T-helper 1 cell treated with Interleukin-12 subunit alpha and Interleukin-12 subunit beta and Interleukin-4 antibody, amounts not matched to agents 30 μg/mL and 1 μg/mL, for 36 hours (primary cell): ENCODE data around the gene KRT35.

Source experiments
- H3K27ac Mint-ChIP-seq: one replicate; pipeline ENCODE4 v1.8.0; 2021; ENCODE audit warnings: mild to moderate bottlenecking, mixed read lengths
- H3K27me3 Mint-ChIP-seq: one replicate; pipeline ENCODE4 v1.8.0; 2021; ENCODE audit warnings: low read depth, mixed read lengths
- H3K36me3 Mint-ChIP-seq: one replicate; pipeline ENCODE4 v1.8.0; 2021; ENCODE audit warnings: low read depth, mixed read lengths
- H3K4me1 Mint-ChIP-seq: one replicate; pipeline ENCODE4 v1.8.0; 2021; ENCODE audit warnings: low read depth, mixed read lengths
- H3K4me3 Mint-ChIP-seq: one replicate; pipeline ENCODE4 v1.8.0; 2021; ENCODE audit warnings: mild to moderate bottlenecking, moderate library complexity, mixed read lengths
- H3K9me3 Mint-ChIP-seq: one replicate; pipeline ENCODE4 v1.8.0; 2021; ENCODE audit warnings: mixed read lengths

KRT35 gene

DNA sequence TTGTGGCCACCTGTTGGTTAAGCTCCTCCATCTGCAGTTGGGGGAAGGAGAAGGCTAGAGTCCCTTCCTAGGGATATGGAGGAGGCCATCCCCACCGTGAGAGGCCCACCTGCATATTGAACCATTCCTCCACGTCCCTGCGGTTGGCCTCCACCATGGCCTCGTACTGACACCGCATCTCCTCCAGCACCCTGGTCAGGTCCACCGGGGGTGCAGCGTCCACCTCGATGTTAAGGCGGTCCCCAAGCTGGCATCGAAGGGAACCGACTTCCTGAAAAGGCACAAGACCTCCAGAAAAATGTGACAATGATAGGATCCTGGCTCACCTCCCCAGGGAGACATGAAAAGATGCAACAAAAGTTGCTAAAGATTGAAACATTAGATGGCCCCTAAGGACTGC, 16.8 kb downstream of the KRT35 start:
- Mint-ChIP-seq H3K36me3 (no peaks in the 10 kb centered on the region), H3K27me3 (peaks cover 5% of the 10 kb centered on the region), H3K27ac (no peak overlapping the region), H3K4me1 (no peaks in the 10 kb centered on the region), H3K9me3 (no peaks in the 10 kb centered on the region), H3K4me3 (no peak overlapping the region)

DNA sequence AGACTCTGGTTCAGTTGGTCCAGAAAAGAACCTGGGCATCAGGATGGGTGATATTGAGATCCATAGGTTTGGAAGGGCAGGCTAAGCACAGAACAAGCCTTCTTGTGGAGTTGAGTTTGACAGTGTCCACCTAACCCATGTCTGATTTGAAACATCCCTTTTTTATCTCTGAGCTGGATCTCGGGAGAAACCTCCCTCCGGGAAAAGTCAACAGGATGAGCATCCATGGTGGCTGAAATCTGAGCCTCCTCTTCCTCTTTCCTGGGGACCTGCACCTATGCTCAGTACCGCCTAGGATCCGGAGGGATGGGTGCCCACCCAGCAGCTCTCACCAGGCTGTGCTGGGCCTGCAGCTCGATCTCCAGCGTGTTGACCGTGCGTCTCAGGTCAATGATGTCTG, 17.2 kb downstream of the KRT35 start:
- no peak overlapping the region for H3K4me3 Mint-ChIP-seq
- H3K9me3 Mint-ChIP-seq: no peaks in the 10 kb centered on the region
- H3K36me3 Mint-ChIP-seq: no peaks in the 10 kb centered on the region

DNA sequence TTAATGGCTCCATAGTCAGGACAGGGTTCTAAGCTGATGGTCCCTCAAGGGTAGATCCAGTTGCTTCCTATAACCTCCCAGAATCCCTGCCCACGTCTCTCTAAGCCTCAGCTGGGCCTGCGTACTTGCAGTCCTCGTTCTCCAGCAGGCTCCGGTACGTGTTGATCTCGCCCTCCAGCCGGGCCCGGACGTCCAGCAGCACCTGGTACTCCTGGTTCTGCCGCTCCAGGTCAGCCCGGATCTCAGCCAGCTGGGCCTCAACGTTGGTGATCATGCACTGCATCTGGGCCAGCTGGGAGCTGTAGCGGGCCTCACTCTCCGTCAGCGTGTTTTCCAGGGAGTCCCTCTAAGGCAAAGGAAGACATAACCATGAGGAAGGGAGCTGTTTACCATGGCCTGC, 18.2 kb downstream of the KRT35 start:
- Mint-ChIP-seq H3K27ac (no peak overlapping the region), H3K4me3 (no peak overlapping the region), H3K9me3 (no peaks in the 10 kb centered on the region), H3K36me3 (no peaks in the 10 kb centered on the region), H3K27me3 (no peaks in the 10 kb centered on the region), H3K4me1 (no peaks in the 10 kb centered on the region)

More for the DNA sequence above, 17.2 kb downstream of the KRT35 start:
- H3K4me1 Mint-ChIP-seq: no peaks in the 10 kb centered on the region
- no peak overlapping the region for H3K27ac Mint-ChIP-seq
- peaks cover 3% of the 10 kb centered on the region for H3K27me3 Mint-ChIP-seq

GRCh38 chr17:41457676-41458075, 23.3 kb downstream of the KRT35 start:
- peaks cover 8% of the 10 kb centered on the region for H3K27me3 Mint-ChIP-seq
- no peaks in the 10 kb centered on the region for H3K9me3 Mint-ChIP-seq
- no peak overlapping the region for H3K4me3 Mint-ChIP-seq
- H3K36me3 Mint-ChIP-seq: no peaks in the 10 kb centered on the region
- no peaks in the 10 kb centered on the region for H3K4me1 Mint-ChIP-seq
- H3K27ac Mint-ChIP-seq: no peak overlapping the region

- H3K27ac Mint-ChIP-seq: no peak overlapping the region
- no peaks in the 10 kb centered on the region for H3K9me3 Mint-ChIP-seq
- H3K27me3 Mint-ChIP-seq: peaks cover 12% of the 10 kb centered on the region
- no peak overlapping the region for H3K4me3 Mint-ChIP-seq
- no peaks in the 10 kb centered on the region for H3K36me3 Mint-ChIP-seq
- no peaks in the 10 kb centered on the region for H3K4me1 Mint-ChIP-seq
Observed at GRCh38 chr17:41456204-41456603, 24.7 kb downstream of the KRT35 start.

- no peaks in the 10 kb centered on the region for H3K4me1 Mint-ChIP-seq
- peaks cover 12% of the 10 kb centered on the region for H3K27me3 Mint-ChIP-seq
- H3K9me3 Mint-ChIP-seq: no peaks in the 10 kb centered on the region
- H3K27ac Mint-ChIP-seq: no peak overlapping the region
- H3K4me3 Mint-ChIP-seq: no peak overlapping the region
- H3K36me3 Mint-ChIP-seq: no peaks in the 10 kb centered on the region
Observed at GRCh38 chr17:41455236-41455635, 25.7 kb downstream of the KRT35 start.

DNA sequence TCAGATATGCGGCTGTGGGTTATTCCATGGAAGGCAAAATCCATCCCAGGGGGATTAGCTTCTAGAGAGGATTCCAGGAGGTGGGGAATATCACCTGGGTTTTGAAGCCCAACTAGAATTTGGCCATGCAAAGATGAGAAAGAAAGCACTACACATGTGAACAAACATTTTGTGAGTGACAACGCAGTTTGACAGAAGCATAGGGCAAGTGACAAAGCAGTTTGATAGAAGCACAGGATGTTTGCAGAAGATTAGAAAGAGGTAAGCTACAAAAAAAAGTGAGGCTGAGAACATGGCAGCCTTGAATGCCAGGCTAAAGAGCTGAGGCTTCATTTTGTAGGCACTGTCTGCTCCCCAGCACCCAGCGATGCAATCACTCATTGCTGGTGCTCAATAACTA, 27.9 kb downstream of the KRT35 start:
- H3K9me3 Mint-ChIP-seq: no peaks in the 10 kb centered on the region
- H3K36me3 Mint-ChIP-seq: no peaks in the 10 kb centered on the region
- no peak overlapping the region for H3K27ac Mint-ChIP-seq
- H3K27me3 Mint-ChIP-seq: peaks cover 16% of the 10 kb centered on the region
- no peaks in the 10 kb centered on the region for H3K4me1 Mint-ChIP-seq
- no peak overlapping the region for H3K4me3 Mint-ChIP-seq

DNA sequence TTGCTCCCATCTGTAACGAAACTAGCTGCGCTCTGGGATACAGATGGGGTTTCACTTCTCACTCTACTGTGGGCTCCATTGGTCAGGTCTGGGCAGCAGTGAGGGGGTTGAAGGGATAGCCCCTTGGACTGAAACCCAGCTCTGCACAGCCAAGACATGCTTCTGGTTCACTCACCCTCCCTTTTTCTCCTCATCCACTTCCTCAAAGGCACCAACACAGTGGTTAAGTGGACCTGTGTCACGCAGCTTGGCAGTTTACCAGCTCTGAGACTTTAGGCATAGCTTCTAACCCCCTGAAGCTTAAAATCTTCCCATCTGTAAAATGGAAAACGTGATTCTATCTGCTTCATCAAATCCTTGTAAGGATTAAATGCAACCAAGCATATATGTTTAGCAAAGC, 28.7 kb downstream of the KRT35 start:
- Mint-ChIP-seq H3K27ac (no peak overlapping the region), H3K4me1 (no peaks in the 10 kb centered on the region), H3K27me3 (peaks cover 16% of the 10 kb centered on the region), H3K9me3 (no peaks in the 10 kb centered on the region), H3K4me3 (no peak overlapping the region), H3K36me3 (no peaks in the 10 kb centered on the region)

DNA sequence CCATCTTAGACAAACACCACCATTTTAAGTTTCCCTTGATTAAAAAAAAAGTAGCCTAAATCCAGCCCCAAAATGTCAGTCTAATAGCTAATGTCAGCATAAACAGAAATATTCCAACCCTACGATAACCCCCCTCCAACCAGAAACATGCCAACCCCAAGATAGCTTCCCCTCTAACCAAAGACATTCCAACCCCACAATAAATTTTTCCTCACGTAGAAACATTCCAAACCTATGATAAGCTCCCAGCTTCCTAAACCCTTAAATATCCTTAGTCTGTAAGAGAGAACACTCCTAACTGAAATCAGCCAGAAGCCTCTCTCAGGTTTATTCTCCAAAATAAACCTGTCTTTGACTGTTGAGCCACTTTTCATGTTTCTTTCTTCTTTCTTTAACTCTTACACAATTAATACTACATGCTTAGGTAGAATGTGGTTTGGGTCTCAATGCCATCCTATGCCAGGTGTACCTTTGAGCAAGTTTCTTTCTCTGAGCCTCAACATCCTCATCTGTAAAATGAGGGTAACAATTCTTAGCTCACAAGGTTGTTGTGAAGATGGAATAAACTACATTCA, 29.7 kb downstream of the KRT35 start:
- H3K4me3 Mint-ChIP-seq: no peak overlapping the region
- H3K27me3 Mint-ChIP-seq: peaks cover 16% of the 10 kb centered on the region
- no peaks in the 10 kb centered on the region for H3K9me3 Mint-ChIP-seq
- no peaks in the 10 kb centered on the region for H3K36me3 Mint-ChIP-seq
- no peaks in the 10 kb centered on the region for H3K4me1 Mint-ChIP-seq
- no peak overlapping the region for H3K27ac Mint-ChIP-seq

DNA sequence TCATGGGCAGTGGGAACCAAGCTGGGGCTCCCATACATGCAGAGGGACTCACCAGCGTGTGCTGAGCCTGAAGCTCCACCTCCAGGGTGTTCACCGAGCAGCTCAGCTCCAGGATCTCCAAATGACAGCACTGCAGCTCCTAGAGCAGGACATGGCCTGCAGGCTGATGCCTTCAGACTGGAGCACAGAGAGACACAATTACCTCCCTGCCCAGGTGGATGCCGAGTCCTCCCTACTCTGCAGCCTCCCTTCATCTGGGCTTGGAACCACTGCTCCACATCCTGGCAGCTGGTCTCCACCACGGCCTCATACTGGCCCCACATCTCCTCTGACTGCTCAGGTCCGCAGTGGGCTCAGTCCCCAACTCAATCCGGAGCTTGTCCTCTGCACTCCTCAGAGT, 31.9 kb downstream of the KRT35 start:
- H3K4me1 Mint-ChIP-seq: no peaks in the 10 kb centered on the region
- H3K4me3 Mint-ChIP-seq: no peak overlapping the region
- no peaks in the 10 kb centered on the region for H3K9me3 Mint-ChIP-seq
- peaks cover 12% of the 10 kb centered on the region for H3K27me3 Mint-ChIP-seq
- no peak overlapping the region for H3K27ac Mint-ChIP-seq
- no peaks in the 10 kb centered on the region for H3K36me3 Mint-ChIP-seq

GRCh38 chr17:41448506-41448905, 32.4 kb downstream of the KRT35 start:
- H3K4me1 Mint-ChIP-seq: no peaks in the 10 kb centered on the region
- H3K27ac Mint-ChIP-seq: no peak overlapping the region
- H3K4me3 Mint-ChIP-seq: no peak overlapping the region
- H3K36me3 Mint-ChIP-seq: no peaks in the 10 kb centered on the region
- peaks cover 12% of the 10 kb centered on the region for H3K27me3 Mint-ChIP-seq
- H3K9me3 Mint-ChIP-seq: no peaks in the 10 kb centered on the region

GRCh38 chr17:41446806-41447205, 34.1 kb downstream of the KRT35 start:
- no peak overlapping the region for H3K4me3 Mint-ChIP-seq
- no peaks in the 10 kb centered on the region for H3K4me1 Mint-ChIP-seq
- no peak overlapping the region for H3K27ac Mint-ChIP-seq
- peaks cover 13% of the 10 kb centered on the region for H3K27me3 Mint-ChIP-seq
- no peaks in the 10 kb centered on the region for H3K9me3 Mint-ChIP-seq
- no peaks in the 10 kb centered on the region for H3K36me3 Mint-ChIP-seq

DNA sequence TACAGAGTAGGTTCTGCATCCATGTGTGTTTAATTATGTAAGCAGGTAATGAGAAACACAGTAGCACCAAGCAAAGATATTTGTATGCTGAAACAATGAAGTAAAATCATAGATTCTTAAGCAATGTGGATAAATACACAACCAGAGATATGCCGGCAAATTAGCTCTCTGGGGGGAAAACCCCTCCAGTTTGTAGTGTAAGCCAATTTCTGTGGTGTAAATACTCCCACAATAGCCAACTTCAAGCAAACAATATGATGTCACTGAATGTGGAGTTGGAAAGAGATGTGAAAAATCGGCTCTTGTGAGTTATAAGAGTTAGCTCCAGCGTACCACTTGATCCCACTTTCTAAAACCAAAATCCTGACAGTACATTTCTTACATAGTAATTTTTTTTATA, 36.3 kb downstream of the KRT35 start:
- no peak overlapping the region for H3K4me3 Mint-ChIP-seq
- H3K4me1 Mint-ChIP-seq: no peaks in the 10 kb centered on the region
- H3K27ac Mint-ChIP-seq: no peak overlapping the region
- H3K36me3 Mint-ChIP-seq: no peaks in the 10 kb centered on the region
- H3K27me3 Mint-ChIP-seq: peaks cover 13% of the 10 kb centered on the region
- H3K9me3 Mint-ChIP-seq: no peaks in the 10 kb centered on the region

- no peaks in the 10 kb centered on the region for H3K9me3 Mint-ChIP-seq
- no peaks in the 10 kb centered on the region for H3K36me3 Mint-ChIP-seq
- H3K27ac Mint-ChIP-seq: no peak overlapping the region
- H3K4me1 Mint-ChIP-seq: no peaks in the 10 kb centered on the region
- peaks cover 11% of the 10 kb centered on the region for H3K27me3 Mint-ChIP-seq
- no peak overlapping the region for H3K4me3 Mint-ChIP-seq
Observed at GRCh38 chr17:41444186-41444585, 36.8 kb downstream of the KRT35 start.

GRCh38 chr17:41442739-41443138, 38.2 kb downstream of the KRT35 start:
- H3K27me3 Mint-ChIP-seq: peaks cover 10% of the 10 kb centered on the region
- no peak overlapping the region for H3K27ac Mint-ChIP-seq
- no peaks in the 10 kb centered on the region for H3K9me3 Mint-ChIP-seq
- no peaks in the 10 kb centered on the region for H3K36me3 Mint-ChIP-seq
- H3K4me3 Mint-ChIP-seq: no peak overlapping the region
- H3K4me1 Mint-ChIP-seq: no peaks in the 10 kb centered on the region

DNA sequence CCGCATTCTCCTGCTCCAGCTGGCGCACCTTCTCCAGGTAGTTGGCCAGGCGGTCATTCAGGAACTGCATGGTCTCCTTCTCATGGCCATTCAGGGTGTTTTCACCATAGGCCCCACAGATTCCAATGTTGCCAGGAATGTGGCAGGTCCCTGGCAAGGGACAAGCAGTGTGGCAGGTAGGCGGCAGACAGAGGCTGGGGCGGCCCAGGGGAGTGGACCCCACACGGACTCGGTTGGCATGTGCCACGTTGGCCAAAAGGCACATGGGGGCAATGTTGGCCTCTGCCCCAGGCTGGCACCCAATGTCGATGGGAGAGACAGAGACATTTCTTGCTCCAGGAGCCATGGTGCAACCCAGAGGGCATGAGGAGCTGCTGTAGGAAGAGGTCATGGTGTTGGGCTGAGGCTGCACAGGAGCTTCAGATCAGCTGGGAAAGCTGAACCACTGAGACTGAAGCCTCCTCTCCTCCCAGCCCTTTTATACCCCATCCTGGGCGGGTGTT, 40.4 kb downstream of the KRT35 start, which contains the start of gene KRT38:
Gene KRT38, minus strand, starts transcription at position 453 of the 503 bp plus-strand sequence. Its CDS starts 62 bp downstream, at position 391.
- Mint-ChIP-seq H3K4me3 (no peak within 1 kb of the TSS), H3K27me3 (peaks cover 10% of the 10 kb centered on the region), H3K4me1 (no peaks in the 10 kb centered on the region), H3K36me3 (no peaks in the 10 kb centered on the region), H3K9me3 (no peaks in the 10 kb centered on the region), H3K27ac (no peak within 1 kb of the TSS)
